ENCODE data around the gene LONRF2. TPM values are rescaled to one million over a fixed set of nuclear protein-coding genes. Genes with fewer than 3 reads are reported as not detected.

The LONRF2 gene
- total RNA-seq, 1 experiment from 2014 or later, result 9.7 TPM

- Mint-ChIP-seq H3K4me1 (ENCODE audit: low read depth, unreplicated experiment) (peaks cover 9% of the 10 kb centered on the region), H3K9me3 (ENCODE audit: low read depth, unreplicated experiment) (peaks cover 11% of the 10 kb centered on the region), H3K27me3 (ENCODE audit: unreplicated experiment) (no peaks in the 10 kb centered on the region), H3K36me3 (ENCODE audit: insufficient read depth, unreplicated experiment) (peaks cover 34% of the 10 kb centered on the region), H3K27ac (ENCODE audit: unreplicated experiment) (no peak overlapping the region), H3K4me3 (ENCODE audit: low read depth, unreplicated experiment) (peak overlapping the region; percentile 80)
- intact Hi-C loops (cut with micrococcal nuclease; ENCODE audit: unreplicated experiment), result loop anchor here (5.0 kb wide), 2 partner anchors 34 to 46 kb away; no protein-coding TSS in a partner anchor
- no TSS peak for BruUV-seq (replicated peaks)
- CTCF ChIA-PET, result interaction anchor here (0.5 to 2.6 kb wide), 6 partner anchors 30 to 206 kb away, joined by 3 to 13 read pairs (median 8); no protein-coding TSS in a partner anchor
- TF ChIP-seq CTCF (IDR thresholded peaks at IDR 0.05; ENCODE audit: unreplicated experiment), result peak; percentile 37
- DNase-seq, result peak; percentile 82
Observed at GRCh38 chr2:100321179-100321865, 979 bp downstream of the LONRF2 start.

GRCh38 chr2:100320547-100321178, 1.6 kb downstream of the LONRF2 start:
- no peaks in the 10 kb centered on the region for H3K27me3 Mint-ChIP-seq (ENCODE audit: unreplicated experiment)
- intact Hi-C loops (cut with micrococcal nuclease; ENCODE audit: unreplicated experiment), result loop anchor here (1.0 to 5.0 kb wide), 3 partner anchors 33 to 61 kb away; no protein-coding TSS in a partner anchor
- CTCF ChIA-PET, result interaction anchor here (0.5 to 2.6 kb wide), 6 partner anchors 29 to 207 kb away, joined by 3 to 13 read pairs (median 8); no protein-coding TSS in a partner anchor
- peak overlapping the region; percentile 80 for H3K4me3 Mint-ChIP-seq (ENCODE audit: low read depth, unreplicated experiment)
- BruUV-seq (replicated peaks), result no TSS peak
- H3K4me1 Mint-ChIP-seq (ENCODE audit: low read depth, unreplicated experiment), result peaks cover 9% of the 10 kb centered on the region
- peaks cover 34% of the 10 kb centered on the region for H3K36me3 Mint-ChIP-seq (ENCODE audit: insufficient read depth, unreplicated experiment)
- peaks cover 11% of the 10 kb centered on the region for H3K9me3 Mint-ChIP-seq (ENCODE audit: low read depth, unreplicated experiment)
- peak; percentile 6 for DNase-seq
- TF ChIP-seq CTCF (IDR thresholded peaks at IDR 0.05; ENCODE audit: unreplicated experiment), result no peak
- H3K27ac Mint-ChIP-seq (ENCODE audit: unreplicated experiment), result peak overlapping the region; percentile 52

GRCh38 chr2:100317634-100318033, 4.7 kb downstream of the LONRF2 start:
- peaks cover 5% of the 10 kb centered on the region for H3K4me1 Mint-ChIP-seq (ENCODE audit: low read depth, unreplicated experiment)
- no peak overlapping the region for H3K27ac Mint-ChIP-seq (ENCODE audit: unreplicated experiment)
- BruUV-seq (replicated peaks), result no TSS peak
- DNase-seq, result no peak
- peaks cover 32% of the 10 kb centered on the region for H3K36me3 Mint-ChIP-seq (ENCODE audit: insufficient read depth, unreplicated experiment)
- CTCF ChIA-PET, result no interaction called here
- H3K27me3 Mint-ChIP-seq (ENCODE audit: unreplicated experiment), result no peaks in the 10 kb centered on the region
- peaks cover 11% of the 10 kb centered on the region for H3K9me3 Mint-ChIP-seq (ENCODE audit: low read depth, unreplicated experiment)
- H3K4me3 Mint-ChIP-seq (ENCODE audit: low read depth, unreplicated experiment), result no peak overlapping the region
- no peak for TF ChIP-seq CTCF (IDR thresholded peaks at IDR 0.05; ENCODE audit: unreplicated experiment)
- intact Hi-C loops (cut with micrococcal nuclease; ENCODE audit: unreplicated experiment), result no loop called here

GRCh38 chr2:100309973-100310719, 12.2 kb downstream of the LONRF2 start:
- no peak for DNase-seq
- H3K4me3 Mint-ChIP-seq (ENCODE audit: low read depth, unreplicated experiment), result no peak overlapping the region
- intact Hi-C loops (cut with micrococcal nuclease; ENCODE audit: unreplicated experiment), result no loop called here
- H3K36me3 Mint-ChIP-seq (ENCODE audit: insufficient read depth, unreplicated experiment), result no peaks in the 10 kb centered on the region
- no peak for TF ChIP-seq CTCF (IDR thresholded peaks at IDR 0.05; ENCODE audit: unreplicated experiment)
- BruUV-seq (replicated peaks), result no TSS peak
- no peaks in the 10 kb centered on the region for H3K9me3 Mint-ChIP-seq (ENCODE audit: low read depth, unreplicated experiment)
- no peak overlapping the region for H3K27ac Mint-ChIP-seq (ENCODE audit: unreplicated experiment)
- CTCF ChIA-PET, result no interaction called here
- H3K4me1 Mint-ChIP-seq (ENCODE audit: low read depth, unreplicated experiment), result no peaks in the 10 kb centered on the region
- H3K27me3 Mint-ChIP-seq (ENCODE audit: unreplicated experiment), result no peaks in the 10 kb centered on the region
